ENCODE results near the gene GZF1. TPM values are rescaled to one million over a fixed set of nuclear protein-coding genes. Genes with fewer than 3 reads are reported as not detected.

The GZF1 gene
- total and polyA plus RNA-seq, 2 donors (not counting 1 experiment from before 2014, with no cell fraction given) = 10.8 to 21.5 TPM

GRCh38 chr20:23367770-23368169 is 5.8 kb downstream of the GZF1 start:
- H2AFZ ChIP-seq (ENCODE audit: low read length) = no peak overlapping the region
- no peaks in the 10 kb centered on the region for H3K27me3 ChIP-seq (ENCODE audit: control insufficient read depth, insufficient read depth, low read length)
- no peak overlapping the region for H3K9ac ChIP-seq (ENCODE audit: insufficient read depth, low read length)
- no peak overlapping the region for H3K27ac ChIP-seq (ENCODE audit: insufficient read depth, low read length)
- no peak overlapping the region for H3K4me3 ChIP-seq (replicated peaks in 1 of 4; ENCODE audit: control extremely low read depth in 1 of 4, insufficient read depth in 1 of 4, low read depth in 3 of 4, low read length in 4 of 4)
- H3K9me3 ChIP-seq (ENCODE audit: control insufficient read depth, insufficient read depth, low read depth, low read length) = no peaks in the 10 kb centered on the region
- no peaks in the 10 kb centered on the region for H4K20me1 ChIP-seq (ENCODE audit: control insufficient read depth, extremely low read depth, insufficient read depth, low read length)
- peaks cover 15% of the 10 kb centered on the region for H3K36me3 ChIP-seq (ENCODE audit: control insufficient read depth, insufficient read depth, low read length)
- TF ChIP-seq EZH2 (IDR thresholded peaks at IDR 0.05; ENCODE audit: low read length, missing control alignments) = no peak
- no peak for TF ChIP-seq CTCF (conservative IDR thresholded peaks at IDR 0.05 in 1 of 2, IDR thresholded peaks at IDR 0.05 in 1 of 2; ENCODE audit: low read depth in 1 of 2, low read length in 2 of 2)
- H3K79me2 ChIP-seq (ENCODE audit: control insufficient read depth, insufficient read depth, low read length) = peaks cover 50% of the 10 kb centered on the region
- DNase-seq (ENCODE audit: low read depth in 2 of 2) = peak in 1 of 2 donors; percentile 40
- peaks cover 10% of the 10 kb centered on the region for H3K4me1 ChIP-seq (ENCODE audit: control insufficient read depth, extremely low read depth, insufficient read depth, low read length)
- no peak overlapping the region for H3K4me2 ChIP-seq (ENCODE audit: extremely low read depth, insufficient read depth, low read length)

- Histone ChIP-seq H2AFZ (ENCODE audit: low read length) (no peak overlapping the region), H4K20me1 (ENCODE audit: control insufficient read depth, extremely low read depth, insufficient read depth, low read length) (no peaks in the 10 kb centered on the region), H3K4me2 (ENCODE audit: extremely low read depth, insufficient read depth, low read length) (no peak overlapping the region), H3K27ac (ENCODE audit: insufficient read depth, low read length) (no peak overlapping the region), H3K4me1 (ENCODE audit: control insufficient read depth, extremely low read depth, insufficient read depth, low read length) (peaks cover 5% of the 10 kb centered on the region), H3K9ac (ENCODE audit: insufficient read depth, low read length) (no peak overlapping the region), H3K9me3 (ENCODE audit: control insufficient read depth, insufficient read depth, low read depth, low read length) (no peaks in the 10 kb centered on the region), H3K4me3 (replicated peaks in 1 of 4; ENCODE audit: control extremely low read depth in 1 of 4, insufficient read depth in 1 of 4, low read depth in 3 of 4, low read length in 4 of 4) (no peak overlapping the region), H3K79me2 (ENCODE audit: control insufficient read depth, insufficient read depth, low read length) (peaks cover 43% of the 10 kb centered on the region), H3K36me3 (ENCODE audit: control insufficient read depth, insufficient read depth, low read length) (peaks cover 18% of the 10 kb centered on the region), H3K27me3 (ENCODE audit: control insufficient read depth, insufficient read depth, low read length) (no peaks in the 10 kb centered on the region)
- TF ChIP-seq EZH2 (IDR thresholded peaks at IDR 0.05; ENCODE audit: low read length, missing control alignments) (no peak), CTCF (conservative IDR thresholded peaks at IDR 0.05 in 1 of 2, IDR thresholded peaks at IDR 0.05 in 1 of 2; ENCODE audit: low read depth in 1 of 2, low read length in 2 of 2) (no peak)
- DNase-seq (ENCODE audit: low read depth in 2 of 2) = peak in 1 of 2 donors; percentile 21
Measured at GRCh38 chr20:23368316-23369071, 6.5 kb downstream of the GZF1 start.

- H3K79me2 ChIP-seq (ENCODE audit: control insufficient read depth, insufficient read depth, low read length) = peaks cover 36% of the 10 kb centered on the region
- peaks cover 18% of the 10 kb centered on the region for H3K36me3 ChIP-seq (ENCODE audit: control insufficient read depth, insufficient read depth, low read length)
- no peaks in the 10 kb centered on the region for H3K27me3 ChIP-seq (ENCODE audit: control insufficient read depth, insufficient read depth, low read length)
- H3K27ac ChIP-seq (ENCODE audit: insufficient read depth, low read length) = no peak overlapping the region
- no peak overlapping the region for H3K4me3 ChIP-seq (replicated peaks in 1 of 4; ENCODE audit: control extremely low read depth in 1 of 4, insufficient read depth in 1 of 4, low read depth in 3 of 4, low read length in 4 of 4)
- no peaks in the 10 kb centered on the region for H4K20me1 ChIP-seq (ENCODE audit: control insufficient read depth, extremely low read depth, insufficient read depth, low read length)
- no peak overlapping the region for H2AFZ ChIP-seq (ENCODE audit: low read length)
- TF ChIP-seq CTCF (conservative IDR thresholded peaks at IDR 0.05 in 1 of 2, IDR thresholded peaks at IDR 0.05 in 1 of 2; ENCODE audit: low read depth in 1 of 2, low read length in 2 of 2) = no peak
- TF ChIP-seq EZH2 (IDR thresholded peaks at IDR 0.05; ENCODE audit: low read length, missing control alignments) = no peak
- no peak overlapping the region for H3K9ac ChIP-seq (ENCODE audit: insufficient read depth, low read length)
- H3K4me2 ChIP-seq (ENCODE audit: extremely low read depth, insufficient read depth, low read length) = no peak overlapping the region
- peaks cover 3% of the 10 kb centered on the region for H3K4me1 ChIP-seq (ENCODE audit: control insufficient read depth, extremely low read depth, insufficient read depth, low read length)
- no peaks in the 10 kb centered on the region for H3K9me3 ChIP-seq (ENCODE audit: control insufficient read depth, insufficient read depth, low read depth, low read length)
- DNase-seq (ENCODE audit: low read depth in 2 of 2) = no peak
Measured at GRCh38 chr20:23369072-23369823, 7.3 kb downstream of the GZF1 start.

Measured in fibroblast of lung (primary cell).